Stomach (tissue), 4 donors: Measurements from ENCODE around the gene GEMIN7.

Experiments
- POLR2A ChIP-seq, 4 donors: fragments of 450-650 bp; IDR thresholded peaks; one replicate each; pipeline ENCODE4 v1.6.1; 2016; ENCODE audit warnings: antibody characterized with exemption in 4 of 4, control low read depth in 2 of 4, mild to moderate bottlenecking in 1 of 4, moderate library complexity in 1 of 4
- POLR2AphosphoS5 ChIP-seq, 3 donors: sonication (generic); formaldehyde crosslinking; IDR thresholded peaks; one replicate each; pipeline ENCODE4 v1.6.1; 2016; ENCODE audit warnings: antibody characterized with exemption in 3 of 3
- TF ChIP-seq, protein P1 (sequence below), 7 experiments: fragments of 450-650 bp in 4 of 7; fragments of 200-600 bp in 3 of 7; sonication (generic) in 3 of 7; IDR thresholded peaks; one replicate each; pipeline ENCODE4 v1.5.1; 2016 to 2019; ENCODE audit warnings: antibody characterized with exemption in 7 of 7, control low read depth in 2 of 7, mild to moderate bottlenecking in 1 of 7

GRCh38 chr19:45090034-45090433, 11.0 kb downstream of the GEMIN7 start:
- TF ChIP-seq, protein P1, sequence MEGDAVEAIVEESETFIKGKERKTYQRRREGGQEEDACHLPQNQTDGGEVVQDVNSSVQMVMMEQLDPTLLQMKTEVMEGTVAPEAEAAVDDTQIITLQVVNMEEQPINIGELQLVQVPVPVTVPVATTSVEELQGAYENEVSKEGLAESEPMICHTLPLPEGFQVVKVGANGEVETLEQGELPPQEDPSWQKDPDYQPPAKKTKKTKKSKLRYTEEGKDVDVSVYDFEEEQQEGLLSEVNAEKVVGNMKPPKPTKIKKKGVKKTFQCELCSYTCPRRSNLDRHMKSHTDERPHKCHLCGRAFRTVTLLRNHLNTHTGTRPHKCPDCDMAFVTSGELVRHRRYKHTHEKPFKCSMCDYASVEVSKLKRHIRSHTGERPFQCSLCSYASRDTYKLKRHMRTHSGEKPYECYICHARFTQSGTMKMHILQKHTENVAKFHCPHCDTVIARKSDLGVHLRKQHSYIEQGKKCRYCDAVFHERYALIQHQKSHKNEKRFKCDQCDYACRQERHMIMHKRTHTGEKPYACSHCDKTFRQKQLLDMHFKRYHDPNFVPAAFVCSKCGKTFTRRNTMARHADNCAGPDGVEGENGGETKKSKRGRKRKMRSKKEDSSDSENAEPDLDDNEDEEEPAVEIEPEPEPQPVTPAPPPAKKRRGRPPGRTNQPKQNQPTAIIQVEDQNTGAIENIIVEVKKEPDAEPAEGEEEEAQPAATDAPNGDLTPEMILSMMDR (IDR thresholded peaks at IDR 0.05): no peak
- TF ChIP-seq POLR2AphosphoS5 (IDR thresholded peaks at IDR 0.05) (no peak), POLR2A (IDR thresholded peaks at IDR 0.05) (no peak)
